Activated T-helper 17 cell treated with anti-CD3 and anti-CD28 coated beads, Interleukin-2, amount 50 U/mL, for 72 hours (primary cell): ENCODE results near the gene MEIS2. TPM values are rescaled to one million over a fixed set of nuclear protein-coding genes. Genes with fewer than 3 reads are reported as not detected.

Source experiments
- ATAC-seq: fragments of 150-1000 bp; cut with Tn5 transposase; replicated peaks from 2 replicates; pipeline ENCODE4 v1.10.0; 2021; ENCODE audit warnings: mild to moderate bottlenecking, moderate library complexity
- H3K27ac Mint-ChIP-seq: one replicate; pipeline ENCODE4 v1.8.0; 2022; ENCODE audit warnings: mixed read lengths
- H3K27me3 Mint-ChIP-seq: one replicate; pipeline ENCODE4 v1.8.0; 2022; ENCODE audit warnings: mixed read lengths
- H3K36me3 Mint-ChIP-seq: one replicate; pipeline ENCODE4 v1.8.0; 2022; ENCODE audit warnings: low read depth, mild to moderate bottlenecking, mixed read lengths
- H3K4me1 Mint-ChIP-seq: one replicate; pipeline ENCODE4 v1.8.0; 2022; ENCODE audit warnings: mixed read lengths
- H3K4me3 Mint-ChIP-seq: one replicate; pipeline ENCODE4 v1.8.0; 2022; ENCODE audit warnings: mild to moderate bottlenecking, mixed read lengths
- H3K9me3 Mint-ChIP-seq: one replicate; pipeline ENCODE4 v1.8.0; 2022; ENCODE audit warnings: mixed read lengths
- total RNA-seq, 2 donors: library from RNA; stranded (reverse); gene quantifications; one replicate each; pipeline ENCODE4 v1.2.3, GENCODE V29; 2022

Gene MEIS2
- total RNA-seq, 2 donors from 2014 or later, result not detected

GRCh38 chr15:36938131-36938530, 162.2 kb downstream of the MEIS2 start:
- H3K9me3 Mint-ChIP-seq, result peaks cover 3% of the 10 kb centered on the region
- H3K4me1 Mint-ChIP-seq, result no peaks in the 10 kb centered on the region
- H3K27me3 Mint-ChIP-seq, result peaks cover 14% of the 10 kb centered on the region
- H3K36me3 Mint-ChIP-seq, result no peaks in the 10 kb centered on the region
- no peak overlapping the region for H3K4me3 Mint-ChIP-seq
- no peak for ATAC-seq
- no peak overlapping the region for H3K27ac Mint-ChIP-seq

GRCh38 chr15:36936613-36937012, 163.7 kb downstream of the MEIS2 start:
- H3K36me3 Mint-ChIP-seq, result no peaks in the 10 kb centered on the region
- H3K4me1 Mint-ChIP-seq, result no peaks in the 10 kb centered on the region
- no peak overlapping the region for H3K4me3 Mint-ChIP-seq
- no peak overlapping the region for H3K27ac Mint-ChIP-seq
- peaks cover 3% of the 10 kb centered on the region for H3K9me3 Mint-ChIP-seq
- H3K27me3 Mint-ChIP-seq, result peaks cover 14% of the 10 kb centered on the region
- no peak for ATAC-seq

- Mint-ChIP-seq H3K27me3 (peaks cover 3% of the 10 kb centered on the region), H3K9me3 (peaks cover 3% of the 10 kb centered on the region), H3K36me3 (no peaks in the 10 kb centered on the region), H3K4me3 (no peak overlapping the region), H3K4me1 (no peaks in the 10 kb centered on the region), H3K27ac (no peak overlapping the region)
- no peak for ATAC-seq
Measured at GRCh38 chr15:36933255-36933990, 166.9 kb downstream of the MEIS2 start.

GRCh38 chr15:36932070-36932469, 168.3 kb downstream of the MEIS2 start:
- Mint-ChIP-seq H3K9me3 (peaks cover 4% of the 10 kb centered on the region), H3K27me3 (peaks cover 3% of the 10 kb centered on the region), H3K4me1 (no peaks in the 10 kb centered on the region), H3K4me3 (no peak overlapping the region), H3K27ac (no peak overlapping the region), H3K36me3 (no peaks in the 10 kb centered on the region)
- no peak for ATAC-seq

GRCh38 chr15:36931434-36931833, 168.9 kb downstream of the MEIS2 start:
- Mint-ChIP-seq H3K27me3 (peaks cover 6% of the 10 kb centered on the region), H3K9me3 (peaks cover 4% of the 10 kb centered on the region), H3K36me3 (no peaks in the 10 kb centered on the region), H3K4me1 (no peaks in the 10 kb centered on the region), H3K27ac (no peak overlapping the region), H3K4me3 (no peak overlapping the region)
- no peak for ATAC-seq

GRCh38 chr15:36926427-36926825, 173.9 kb downstream of the MEIS2 start:
- no peak for ATAC-seq
- H3K36me3 Mint-ChIP-seq, result no peaks in the 10 kb centered on the region
- no peaks in the 10 kb centered on the region for H3K4me1 Mint-ChIP-seq
- H3K9me3 Mint-ChIP-seq, result peaks cover 4% of the 10 kb centered on the region
- no peak overlapping the region for H3K4me3 Mint-ChIP-seq
- peaks cover 6% of the 10 kb centered on the region for H3K27me3 Mint-ChIP-seq
- H3K27ac Mint-ChIP-seq, result no peak overlapping the region

GRCh38 chr15:36925653-36926426, 174.5 kb downstream of the MEIS2 start:
- Mint-ChIP-seq H3K4me3 (no peak overlapping the region), H3K4me1 (no peaks in the 10 kb centered on the region), H3K27me3 (peaks cover 6% of the 10 kb centered on the region), H3K36me3 (no peaks in the 10 kb centered on the region), H3K9me3 (peaks cover 4% of the 10 kb centered on the region), H3K27ac (no peak overlapping the region)
- ATAC-seq, result no peak

GRCh38 chr15:36925049-36925448, 175.3 kb downstream of the MEIS2 start:
- ATAC-seq, result no peak
- H3K4me1 Mint-ChIP-seq, result no peaks in the 10 kb centered on the region
- H3K9me3 Mint-ChIP-seq, result peaks cover 4% of the 10 kb centered on the region
- no peaks in the 10 kb centered on the region for H3K36me3 Mint-ChIP-seq
- no peak overlapping the region for H3K4me3 Mint-ChIP-seq
- H3K27ac Mint-ChIP-seq, result no peak overlapping the region
- peaks cover 6% of the 10 kb centered on the region for H3K27me3 Mint-ChIP-seq

GRCh38 chr15:36924034-36924433, 176.3 kb downstream of the MEIS2 start:
- Mint-ChIP-seq H3K27me3 (peaks cover 6% of the 10 kb centered on the region), H3K36me3 (no peaks in the 10 kb centered on the region), H3K4me1 (no peaks in the 10 kb centered on the region), H3K9me3 (peaks cover 4% of the 10 kb centered on the region), H3K4me3 (no peak overlapping the region), H3K27ac (no peak overlapping the region)
- ATAC-seq, result no peak

- Mint-ChIP-seq H3K9me3 (no peaks in the 10 kb centered on the region), H3K27me3 (peaks cover 3% of the 10 kb centered on the region), H3K27ac (no peak overlapping the region), H3K36me3 (no peaks in the 10 kb centered on the region), H3K4me1 (no peaks in the 10 kb centered on the region), H3K4me3 (no peak overlapping the region)
- ATAC-seq, result no peak
Measured at GRCh38 chr15:36921484-36922091, 178.8 kb downstream of the MEIS2 start.

GRCh38 chr15:36917411-36918267, 182.7 kb downstream of the MEIS2 start:
- no peaks in the 10 kb centered on the region for H3K4me1 Mint-ChIP-seq
- H3K36me3 Mint-ChIP-seq, result no peaks in the 10 kb centered on the region
- H3K9me3 Mint-ChIP-seq, result peaks cover 3% of the 10 kb centered on the region
- H3K4me3 Mint-ChIP-seq, result no peak overlapping the region
- peaks cover 6% of the 10 kb centered on the region for H3K27me3 Mint-ChIP-seq
- no peak for ATAC-seq
- H3K27ac Mint-ChIP-seq, result no peak overlapping the region

GRCh38 chr15:36914960-36915808, 185.2 kb downstream of the MEIS2 start:
- no peaks in the 10 kb centered on the region for H3K4me1 Mint-ChIP-seq

GRCh38 chr15:36914466-36914865, 185.9 kb downstream of the MEIS2 start:
- no peak overlapping the region for H3K27ac Mint-ChIP-seq
- peaks cover 3% of the 10 kb centered on the region for H3K9me3 Mint-ChIP-seq
- no peaks in the 10 kb centered on the region for H3K4me1 Mint-ChIP-seq
- H3K4me3 Mint-ChIP-seq, result no peak overlapping the region
- no peak for ATAC-seq
- H3K27me3 Mint-ChIP-seq, result peaks cover 13% of the 10 kb centered on the region
- no peaks in the 10 kb centered on the region for H3K36me3 Mint-ChIP-seq

More at GRCh38 chr15:36914960-36915808, 185.2 kb downstream of the MEIS2 start:
- Mint-ChIP-seq H3K27me3 (peaks cover 9% of the 10 kb centered on the region), H3K4me3 (no peak overlapping the region), H3K36me3 (no peaks in the 10 kb centered on the region), H3K9me3 (peaks cover 3% of the 10 kb centered on the region), H3K27ac (no peak overlapping the region)
- no peak for ATAC-seq
